Activated CD4-positive, alpha-beta T cell treated with anti-CD3 and anti-CD28 coated beads, Interleukin-2, amount 50 U/mL, for 4 hours (primary cell): Measurements from ENCODE around the gene UHRF1.
A peak's percentile ranks its signal among the peaks of the same experiment; 100 is the strongest.
"Not testable (repeated sequence)": the region's sequence is repeated elsewhere in the genome, so short reads cannot be mapped to it uniquely, and the experiment has no call there.

ENCODE experiments used
- DNase-seq, 2 experiments: peaks; one replicate each; pipeline ENCODE4 v3.0.0-alpha.2; 2020

Gene UHRF1

DNA sequence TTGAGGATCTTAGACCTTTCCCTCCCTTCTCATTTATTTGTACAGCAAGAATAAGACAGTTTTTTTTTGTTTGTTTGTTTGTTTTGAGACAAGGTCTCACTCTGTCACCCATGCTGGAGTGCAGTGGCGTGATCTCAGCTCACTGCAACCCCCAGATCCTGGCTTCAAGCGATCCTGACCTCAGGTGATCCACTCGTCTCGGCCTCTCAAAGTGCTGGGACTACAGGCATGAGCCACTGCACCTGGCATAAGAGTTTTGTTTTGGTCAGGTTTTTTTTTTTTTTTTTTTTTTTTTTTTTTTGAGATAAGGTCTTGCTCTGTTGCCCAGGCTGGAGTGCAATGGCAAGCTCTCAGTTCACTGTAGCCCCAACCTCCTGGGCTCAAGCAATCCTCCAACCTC is 29.2 kb downstream of the UHRF1 start:
- DNase-seq, result not testable (repeated sequence)

DNA sequence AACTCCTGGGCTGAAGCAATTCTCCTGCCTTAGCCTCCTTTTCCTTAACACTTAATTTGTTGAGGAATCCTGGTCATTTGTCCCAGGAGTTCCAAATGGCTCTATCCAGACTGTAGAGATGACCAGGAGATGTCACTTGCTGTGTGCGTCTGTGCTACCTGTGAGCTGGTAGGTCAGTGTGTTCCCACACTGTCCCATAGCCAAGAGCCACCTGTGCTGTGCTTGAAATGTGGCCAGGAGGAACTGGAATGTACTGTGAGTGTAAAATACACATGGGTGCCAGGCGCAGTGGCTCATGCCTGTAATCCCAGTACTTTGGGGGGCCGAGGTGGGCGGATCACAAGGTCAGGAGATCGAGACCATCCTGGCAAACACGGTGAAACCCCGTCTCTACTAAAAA is 30.2 kb downstream of the UHRF1 start:
- DNase-seq, result no peak

DNA sequence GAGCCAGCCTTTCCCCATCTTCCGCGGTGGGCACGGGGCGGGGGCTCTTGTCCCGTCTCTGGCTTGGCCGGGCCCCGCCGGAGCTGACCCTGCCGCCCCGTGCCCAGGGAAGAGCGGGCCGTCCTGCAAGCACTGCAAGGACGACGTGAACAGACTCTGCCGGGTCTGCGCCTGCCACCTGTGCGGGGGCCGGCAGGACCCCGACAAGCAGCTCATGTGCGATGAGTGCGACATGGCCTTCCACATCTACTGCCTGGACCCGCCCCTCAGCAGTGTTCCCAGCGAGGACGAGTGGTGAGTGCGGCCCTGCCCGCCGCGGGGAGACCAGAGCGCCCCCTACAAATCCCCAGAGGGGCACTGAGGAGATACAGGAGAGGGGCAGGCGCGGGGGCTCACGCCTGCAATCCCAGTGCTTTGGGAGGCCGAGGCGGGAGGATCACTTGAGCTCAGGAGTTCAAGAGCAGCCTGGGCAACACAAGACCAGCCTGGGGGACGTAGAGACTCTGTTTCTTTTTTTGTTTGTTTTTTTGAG is 32.4 kb downstream of the UHRF1 start:
- not testable (repeated sequence) for DNase-seq

DNA sequence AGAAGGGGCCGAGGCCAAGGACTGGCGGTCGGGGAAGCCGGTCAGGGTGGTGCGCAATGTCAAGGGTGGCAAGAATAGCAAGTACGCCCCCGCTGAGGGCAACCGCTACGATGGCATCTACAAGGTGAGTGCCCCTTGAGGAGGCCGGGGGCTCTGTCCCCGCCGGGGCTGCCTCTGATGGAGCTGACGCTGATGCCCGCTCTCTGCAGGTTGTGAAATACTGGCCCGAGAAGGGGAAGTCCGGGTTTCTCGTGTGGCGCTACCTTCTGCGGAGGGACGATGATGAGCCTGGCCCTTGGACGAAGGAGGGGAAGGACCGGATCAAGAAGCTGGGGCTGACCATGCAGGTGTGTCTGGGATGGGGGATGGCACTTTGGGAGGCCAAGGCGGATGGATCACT is 41.3 kb downstream of the UHRF1 start:
- not testable (repeated sequence) for DNase-seq

DNA sequence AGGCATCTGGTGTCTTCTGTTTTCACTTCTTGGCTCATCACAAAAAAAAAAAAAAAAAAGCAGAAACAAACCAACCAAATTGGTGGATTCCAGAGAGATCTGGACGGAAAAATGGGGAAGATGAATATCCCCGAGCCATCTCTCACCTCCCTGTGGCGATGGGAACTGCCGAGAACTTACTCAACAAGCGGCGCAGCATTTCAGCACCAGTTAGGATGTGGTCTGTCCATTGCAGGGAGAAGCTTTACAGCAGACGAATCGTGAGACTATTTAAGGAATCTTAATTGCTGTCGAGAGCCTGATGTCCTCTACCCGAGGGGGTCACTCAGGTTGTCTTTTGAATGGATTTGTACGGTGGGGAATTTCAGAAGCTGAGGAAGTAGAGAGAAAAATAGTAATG is 42.4 kb downstream of the UHRF1 start:
- DNase-seq, result no peak

DNA sequence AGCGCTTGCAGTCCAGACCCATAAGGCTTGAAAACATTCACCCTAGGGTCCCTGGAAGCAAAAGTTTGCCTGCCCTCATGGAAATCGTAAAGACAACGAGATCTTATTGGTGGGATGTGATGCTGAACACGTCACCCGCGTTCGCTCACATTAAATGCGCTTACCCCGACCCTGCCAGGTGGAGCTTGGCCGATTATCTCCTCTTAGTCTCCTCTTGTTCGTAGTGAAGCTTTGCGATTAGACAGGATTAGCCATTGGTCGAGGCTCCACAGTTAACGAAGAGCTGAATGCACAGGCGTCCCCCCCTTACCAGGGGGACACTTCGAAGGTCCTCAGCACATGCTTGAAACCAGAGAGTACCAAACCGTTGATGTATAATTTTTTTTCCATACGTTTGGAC is 43.6 kb downstream of the UHRF1 start:
- DNase-seq, result no peak

DNA sequence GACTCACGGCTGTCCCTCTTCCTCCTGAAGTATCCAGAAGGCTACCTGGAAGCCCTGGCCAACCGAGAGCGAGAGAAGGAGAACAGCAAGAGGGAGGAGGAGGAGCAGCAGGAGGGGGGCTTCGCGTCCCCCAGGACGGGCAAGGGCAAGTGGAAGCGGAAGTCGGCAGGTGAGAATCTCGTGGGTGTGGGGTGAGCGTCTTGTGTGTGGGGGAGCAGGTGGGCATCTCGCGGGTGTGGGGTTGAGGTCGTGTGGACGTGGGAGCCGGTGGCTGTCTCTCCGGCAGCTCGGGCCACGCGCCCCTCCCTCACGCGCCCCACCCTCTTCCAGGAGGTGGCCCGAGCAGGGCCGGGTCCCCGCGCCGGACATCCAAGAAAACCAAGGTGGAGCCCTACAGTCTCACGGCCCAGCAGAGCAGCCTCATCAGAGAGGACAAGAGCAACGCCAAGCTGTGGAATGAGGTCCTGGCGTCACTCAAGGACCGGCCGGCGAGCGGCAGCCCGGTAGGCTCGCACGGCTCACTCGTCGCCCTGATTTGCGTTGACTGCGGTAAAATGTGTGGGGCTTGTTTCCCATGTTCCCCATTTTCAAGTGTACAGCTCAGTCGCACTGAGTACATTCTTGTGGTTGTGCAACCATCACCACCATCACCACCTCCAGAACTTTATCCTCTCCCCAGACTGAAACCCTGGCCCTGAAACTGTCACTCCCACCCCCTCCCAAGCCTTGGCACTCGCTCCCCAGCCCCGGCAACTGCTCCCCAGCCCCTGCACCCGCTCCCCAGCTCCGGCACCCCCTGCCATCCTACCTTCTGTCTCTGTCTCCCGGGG is 45.2 kb downstream of the UHRF1 start:
- not testable (repeated sequence) for DNase-seq

DNA sequence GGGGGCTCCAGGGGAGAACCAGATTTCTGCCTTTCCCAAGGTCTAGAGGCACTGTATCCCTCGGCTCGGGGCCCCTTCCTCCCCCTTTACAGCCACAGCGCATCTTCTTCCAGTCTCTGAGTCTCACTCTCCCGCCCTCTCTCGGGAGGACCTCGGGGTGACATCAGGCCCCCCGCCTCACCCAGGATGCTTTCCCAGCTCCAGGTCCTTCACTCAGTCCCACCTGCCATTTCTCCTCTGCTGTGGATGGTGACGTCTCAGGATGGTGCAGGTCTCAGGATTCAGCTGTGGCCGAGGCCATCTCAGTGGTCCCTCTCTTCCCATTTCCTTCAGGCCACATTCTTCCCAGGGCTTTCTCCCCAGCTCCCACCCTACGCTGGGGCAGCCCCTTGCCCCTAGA is 46.0 kb downstream of the UHRF1 start:
- no peak for DNase-seq

DNA sequence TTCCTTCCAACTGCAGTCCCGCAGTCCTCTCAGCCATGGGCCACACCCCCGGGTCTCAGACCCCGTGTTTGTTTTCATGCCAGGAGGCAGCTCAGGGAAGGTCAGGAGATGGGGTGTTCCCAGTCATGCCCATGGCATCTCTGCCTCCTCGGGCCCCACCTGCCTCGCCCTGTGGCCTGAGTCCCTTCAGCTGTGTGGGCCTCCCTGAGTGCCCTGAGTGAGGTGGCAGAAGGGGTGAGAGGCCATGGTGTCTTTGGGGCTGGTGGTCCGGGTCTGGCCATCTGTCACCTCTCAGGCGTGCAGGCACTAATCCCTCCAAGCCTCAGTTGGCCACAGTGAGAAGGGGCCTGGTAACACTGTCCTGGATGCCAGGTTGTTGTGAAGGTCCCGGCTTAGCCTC is 48.7 kb downstream of the UHRF1 start:
- no peak for DNase-seq

DNA sequence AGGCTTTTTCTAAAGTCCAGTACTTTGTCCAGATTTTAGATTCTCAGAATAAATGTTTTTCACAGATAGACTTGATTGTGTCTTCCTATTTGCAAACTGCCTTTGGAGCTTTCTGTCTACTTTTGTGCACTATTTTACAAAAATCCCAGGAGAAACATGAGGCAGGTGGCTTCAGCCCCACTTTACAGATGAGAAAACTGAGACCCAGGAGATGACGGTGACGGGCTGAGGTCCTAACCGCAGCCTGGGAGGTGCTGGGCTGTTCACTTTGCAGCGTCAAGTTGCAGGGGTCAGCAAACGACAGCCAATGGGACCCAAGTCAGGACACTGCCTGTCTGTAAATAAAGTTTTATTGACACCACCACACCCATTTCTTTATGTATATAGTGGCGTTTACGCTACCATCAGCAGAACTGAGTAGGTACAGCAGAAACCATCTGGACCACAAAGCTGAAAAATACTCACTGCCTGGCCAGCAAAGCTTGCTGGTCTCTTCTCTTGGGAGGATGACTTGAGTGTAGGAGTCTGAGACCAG is 52.9 kb downstream of the UHRF1 start:
- no peak for DNase-seq

DNA sequence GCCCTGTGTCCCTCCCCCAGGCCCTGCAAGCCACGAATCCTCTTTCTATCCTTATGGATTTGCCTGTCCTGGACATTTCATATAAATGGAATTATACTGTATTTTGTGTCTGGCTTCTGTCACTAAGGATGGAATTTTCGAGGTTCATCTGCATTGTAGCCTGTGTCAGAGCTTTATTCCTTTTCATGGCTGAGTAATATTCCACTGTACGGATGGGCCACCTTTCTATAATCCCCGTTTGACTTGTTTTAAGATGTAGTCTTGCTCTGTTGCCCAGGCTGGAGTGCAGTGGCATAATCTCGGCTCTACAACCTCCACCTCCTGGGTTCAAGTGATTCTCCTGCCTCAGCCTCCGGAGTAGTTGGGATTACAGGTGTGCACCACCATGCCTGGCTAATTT is 55.8 kb downstream of the UHRF1 start:
- no peak for DNase-seq

DNA sequence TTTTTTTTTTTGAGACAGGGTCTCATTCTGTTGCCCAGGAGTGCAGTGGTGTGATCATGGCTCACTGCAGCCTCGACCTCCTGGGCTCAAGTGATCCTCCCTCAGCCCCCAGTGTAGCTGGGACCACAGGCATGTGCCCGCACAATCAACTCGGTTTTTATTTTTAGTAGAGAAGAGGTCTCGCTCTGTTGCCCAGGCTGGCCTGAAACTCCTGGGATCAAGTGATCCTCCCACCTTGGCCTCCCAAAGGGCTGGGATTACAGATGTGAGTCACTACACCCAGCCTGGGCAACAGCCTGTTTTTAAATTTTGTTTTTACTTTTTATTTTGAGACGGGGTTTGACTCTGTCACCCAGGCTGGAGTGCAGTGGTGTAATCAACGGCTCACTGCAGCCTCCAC is 57.3 kb downstream of the UHRF1 start:
- no peak for DNase-seq

DNA sequence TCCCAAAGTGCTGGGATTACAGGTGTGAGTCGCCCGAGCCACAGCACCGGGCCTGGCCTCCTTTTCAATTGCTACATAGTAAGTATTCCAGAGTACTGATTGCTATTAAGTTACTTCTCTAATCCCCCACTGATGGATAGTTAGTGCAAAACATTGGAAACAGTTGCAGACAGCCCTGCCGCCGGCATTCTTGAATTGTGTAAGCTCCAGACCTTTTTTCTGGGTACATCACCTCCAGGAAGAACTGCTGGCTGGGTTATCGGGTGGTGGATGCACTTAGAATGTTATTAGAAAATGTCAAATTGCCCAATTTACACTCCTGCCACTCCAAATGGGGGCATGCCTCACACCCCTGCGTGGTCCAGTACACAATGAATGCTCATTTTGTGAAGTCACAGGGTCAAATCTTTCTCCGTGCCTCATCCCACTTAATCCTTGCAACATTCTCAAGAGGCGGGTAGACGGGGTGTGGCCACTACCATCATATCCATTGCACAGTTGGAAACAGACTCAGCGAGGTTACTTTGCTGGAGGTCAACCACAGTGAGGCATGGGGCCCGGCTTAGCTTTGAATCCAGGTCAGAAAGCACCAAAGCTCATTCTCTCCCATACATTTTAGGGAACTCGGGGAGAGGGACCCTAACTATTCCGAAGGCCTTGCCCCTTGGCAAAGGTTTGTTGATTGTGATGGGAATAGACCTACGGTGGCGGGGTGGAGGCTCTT is 58.6 kb downstream of the UHRF1 start:
- no peak for DNase-seq

DNA sequence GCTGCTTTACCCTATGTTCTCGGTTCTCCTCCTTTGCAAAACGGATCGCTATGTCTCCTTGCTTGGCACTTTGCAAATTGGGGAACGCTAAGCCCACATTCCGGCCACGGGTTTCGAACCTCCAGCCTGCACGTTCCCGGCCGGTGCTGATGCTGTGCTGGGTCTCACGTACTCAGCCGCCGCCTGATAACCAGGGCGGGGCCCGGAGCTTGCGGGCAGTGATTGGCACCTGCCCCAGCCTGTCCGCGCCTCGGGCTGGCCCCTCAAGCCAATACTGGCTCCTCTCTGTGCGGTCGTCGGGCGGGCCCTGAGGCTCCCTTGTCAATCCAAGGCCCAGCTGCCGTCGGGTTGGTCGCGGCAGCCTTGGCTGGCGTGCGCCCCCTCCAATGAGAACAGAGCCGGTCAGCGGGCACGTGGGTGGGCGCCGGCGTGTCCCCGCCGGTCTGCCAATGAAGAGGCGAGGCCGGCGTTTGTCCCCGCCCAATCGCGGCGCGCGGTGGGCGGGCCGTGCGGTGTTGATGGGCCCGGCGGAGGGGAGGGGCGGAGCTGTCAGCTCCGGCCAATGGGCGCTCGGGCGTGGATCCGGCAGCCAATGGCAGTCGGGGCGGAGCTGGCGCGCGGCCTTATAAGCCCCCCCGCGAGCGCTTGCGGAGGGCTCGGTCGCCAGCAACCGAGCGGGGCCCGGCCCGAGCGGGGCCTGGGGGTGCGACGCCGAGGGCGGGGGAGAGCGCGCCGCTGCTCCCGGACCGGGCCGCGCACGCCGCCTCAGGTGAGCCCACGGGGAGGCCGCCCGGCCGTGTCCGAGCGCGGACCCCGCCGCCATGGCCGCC is 59.4 kb downstream of the UHRF1 start, which contains the start of gene KDM4B:
Gene KDM4B, plus strand, starts transcription at position 652 of the 830 bp plus-strand sequence. CDS start 63,778 bp downstream, outside the sequence.
- peak; percentile 96 to 98 for DNase-seq

DNA sequence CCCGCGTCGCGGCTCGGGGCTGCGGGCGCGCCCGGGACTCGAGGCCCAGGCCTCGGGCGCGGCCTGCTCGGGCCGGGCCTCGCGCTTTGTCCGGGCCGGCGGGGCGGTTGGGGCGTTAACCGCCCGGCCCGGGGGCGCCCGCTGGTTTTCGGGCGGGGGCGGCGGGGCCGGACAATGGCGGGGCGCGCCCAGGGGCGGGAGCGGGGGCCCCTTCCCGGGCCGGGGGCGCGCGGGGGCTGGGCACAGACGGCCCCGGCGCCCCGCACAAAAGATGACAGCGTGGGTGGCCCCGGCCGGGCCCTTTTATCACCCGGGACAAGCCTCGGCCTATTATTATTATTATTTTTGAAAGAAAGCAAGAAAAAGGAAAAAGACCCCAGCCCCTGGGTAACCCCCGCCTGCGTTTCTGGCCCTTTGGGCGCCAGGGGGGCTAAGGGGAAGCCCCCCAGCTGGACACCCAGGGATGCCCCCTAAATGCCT is 60.0 kb downstream of the UHRF1 start:
- no peak for DNase-seq

DNA sequence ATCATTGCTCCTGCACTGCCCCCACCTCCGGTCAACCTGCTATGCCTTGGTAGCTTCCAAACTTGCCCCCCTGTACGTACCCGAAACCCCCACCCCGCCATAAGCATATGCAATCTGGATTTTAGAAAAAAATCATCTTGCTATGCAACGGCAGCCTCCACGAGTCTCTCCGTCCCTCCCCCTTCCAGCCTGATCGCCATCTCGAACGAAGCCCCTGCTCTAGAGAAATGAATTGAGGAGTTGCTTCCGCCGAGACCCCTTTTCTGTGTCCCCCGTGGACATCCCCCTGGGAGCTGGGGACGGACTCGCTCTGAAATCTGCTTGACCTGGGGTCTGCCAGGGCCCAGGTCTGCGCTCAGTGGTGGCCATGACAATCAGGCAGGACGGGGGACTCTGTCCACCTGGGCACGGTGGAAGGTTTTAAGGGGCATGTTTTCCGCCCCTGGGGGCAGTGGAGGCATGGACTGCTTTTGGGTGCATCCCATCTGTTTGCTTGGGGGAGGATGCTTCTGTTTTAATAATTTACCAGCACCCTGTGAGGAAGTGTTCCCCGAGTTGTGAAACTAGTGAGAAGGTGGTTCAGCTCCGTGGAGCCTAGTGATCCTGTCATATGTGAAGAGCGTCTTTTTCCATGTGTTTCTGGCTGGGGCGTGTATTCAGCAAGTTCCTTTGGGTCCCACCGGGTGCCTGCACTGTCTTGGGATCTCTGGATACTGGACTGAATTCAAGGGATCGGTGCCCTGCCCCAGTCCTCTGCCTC is 60.7 kb downstream of the UHRF1 start:
- no peak for DNase-seq

DNA sequence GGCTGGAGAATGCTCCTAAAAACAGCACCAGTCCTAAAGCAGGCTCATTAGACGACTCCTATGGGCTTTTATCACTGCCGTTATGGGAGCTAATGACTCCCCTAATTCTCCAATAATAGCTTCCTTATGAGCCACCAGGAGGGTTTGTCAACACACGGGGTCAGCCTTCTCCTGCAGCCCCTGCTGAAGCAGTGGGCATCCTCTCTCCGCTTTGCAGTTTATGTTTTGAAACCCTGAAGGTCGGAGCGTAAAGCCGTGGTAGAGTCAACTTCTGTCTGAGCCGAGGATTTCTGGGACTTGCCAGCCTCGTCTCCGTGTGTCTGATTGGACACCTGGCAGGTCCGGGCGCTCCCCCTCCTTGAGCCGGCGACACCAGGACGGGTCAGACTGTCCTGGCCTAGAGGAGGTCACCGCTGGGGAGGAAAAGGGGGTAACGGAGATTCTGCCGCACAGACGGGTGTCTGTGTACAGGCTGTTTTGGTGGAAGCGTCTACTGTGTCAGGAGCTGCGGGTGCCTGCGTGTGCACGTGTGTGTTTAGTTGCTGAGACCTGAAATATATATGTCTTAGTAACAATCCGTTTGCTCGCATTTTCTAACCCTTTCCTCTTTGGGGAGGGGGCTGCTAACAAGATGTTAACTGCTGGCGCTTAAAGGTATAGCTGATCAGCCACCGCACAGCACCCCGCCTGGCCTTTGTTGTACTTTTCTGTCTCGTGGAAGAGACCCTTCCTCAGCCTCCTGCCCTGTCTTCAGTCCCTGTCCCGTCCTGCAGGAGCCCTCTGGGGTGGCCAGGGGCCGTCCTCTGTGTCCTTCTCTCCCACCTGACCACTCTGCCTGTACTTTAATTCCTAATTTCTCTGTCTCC is 61.5 kb downstream of the UHRF1 start:
- DNase-seq, result no peak

DNA sequence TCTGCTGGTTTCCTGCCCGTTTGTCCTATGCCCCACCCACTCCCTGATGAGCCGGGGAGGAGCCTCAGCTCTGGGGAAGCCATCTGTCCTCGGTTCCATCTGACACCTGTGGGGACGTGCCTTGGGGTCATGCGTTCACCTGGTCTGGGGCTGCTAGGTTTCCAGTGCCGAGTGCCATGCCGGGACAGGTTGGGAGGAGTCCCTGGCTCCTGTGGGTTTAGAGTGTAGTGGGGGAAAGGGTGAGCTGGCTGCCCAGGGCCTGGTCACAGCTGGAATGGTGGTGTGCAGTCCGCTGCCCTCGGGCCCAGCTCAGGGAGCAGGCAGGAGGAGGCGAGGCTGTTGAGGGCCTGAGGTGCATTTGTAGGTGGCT is 62.1 kb downstream of the UHRF1 start:
- no peak for DNase-seq

DNA sequence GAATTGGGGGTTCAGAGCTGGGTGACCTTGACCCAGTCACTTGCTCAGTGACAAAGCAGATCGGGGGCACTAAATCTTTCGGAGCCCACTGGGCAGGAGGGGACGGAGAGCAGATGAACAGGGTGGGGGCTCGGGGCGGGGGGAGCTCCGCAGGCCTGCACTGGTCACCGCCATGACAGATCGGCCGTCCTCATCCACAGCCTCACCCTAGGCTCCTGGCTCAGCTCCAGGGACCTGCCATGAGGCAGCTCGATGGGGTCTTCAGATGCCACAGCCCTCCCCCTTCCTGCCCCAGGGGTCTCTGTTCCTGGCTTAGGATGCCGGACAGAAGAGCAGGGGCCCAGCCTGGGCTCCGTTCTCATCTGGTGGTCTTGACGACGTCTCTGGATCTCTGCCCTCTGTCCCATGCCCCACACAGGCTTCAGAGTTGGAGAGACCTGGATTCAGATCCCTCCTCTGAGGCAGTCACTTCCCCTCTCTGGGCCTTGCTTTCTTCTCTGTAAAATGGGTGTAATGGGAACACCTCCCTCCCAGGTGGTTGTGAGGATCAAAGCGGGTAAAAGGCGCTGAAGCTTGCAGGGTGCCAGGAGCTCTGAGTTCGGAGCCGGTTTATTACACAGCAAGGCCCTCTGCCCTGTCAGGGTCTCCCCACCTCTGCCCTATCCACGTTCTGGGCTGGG is 62.7 kb downstream of the UHRF1 start:
- DNase-seq, result no peak

DNA sequence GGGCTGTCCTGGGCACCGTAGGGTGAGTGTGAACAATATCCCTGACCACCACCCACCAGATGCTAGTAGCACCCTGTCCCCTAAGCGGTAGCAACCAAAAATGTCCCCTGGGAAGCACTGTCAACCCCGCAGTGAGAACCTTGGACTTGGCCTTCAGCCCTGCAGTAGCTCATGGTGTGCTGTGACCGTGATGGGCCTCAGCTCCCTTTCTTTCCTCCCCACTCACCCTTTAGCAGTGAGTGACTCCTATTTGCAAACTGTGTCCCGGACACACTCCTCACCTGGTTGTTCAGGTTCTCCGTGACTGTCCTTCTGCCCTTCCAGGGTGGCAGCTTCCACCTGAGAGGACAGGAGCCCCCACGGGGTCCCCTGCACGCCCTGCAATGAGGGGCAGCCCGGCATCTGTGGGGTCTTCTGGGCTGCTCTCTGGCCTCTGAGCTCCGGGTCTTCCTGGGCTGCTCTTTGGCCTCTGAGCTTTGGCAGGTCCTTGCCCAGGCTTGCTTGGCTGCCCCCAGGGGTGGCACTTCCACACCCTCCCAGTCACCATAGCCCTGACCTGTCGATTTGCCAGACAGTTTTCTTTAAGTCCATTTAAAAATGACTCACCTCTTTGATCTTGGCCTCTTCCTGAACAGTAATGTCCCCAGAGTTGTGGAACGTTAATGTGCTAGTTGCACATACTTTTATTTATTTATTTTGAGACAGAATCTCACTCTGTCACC is 63.4 kb downstream of the UHRF1 start:
- DNase-seq, result no peak
